AG08395 (cell line): Measurements from ENCODE around the gene ZFYVE9.

Experiments
- DNase-seq: peaks from one replicate; pipeline ENCODE4 v3.0.0; 2012; ENCODE audit warnings: mixed read lengths, low spot score

Gene ZFYVE9

DNA sequence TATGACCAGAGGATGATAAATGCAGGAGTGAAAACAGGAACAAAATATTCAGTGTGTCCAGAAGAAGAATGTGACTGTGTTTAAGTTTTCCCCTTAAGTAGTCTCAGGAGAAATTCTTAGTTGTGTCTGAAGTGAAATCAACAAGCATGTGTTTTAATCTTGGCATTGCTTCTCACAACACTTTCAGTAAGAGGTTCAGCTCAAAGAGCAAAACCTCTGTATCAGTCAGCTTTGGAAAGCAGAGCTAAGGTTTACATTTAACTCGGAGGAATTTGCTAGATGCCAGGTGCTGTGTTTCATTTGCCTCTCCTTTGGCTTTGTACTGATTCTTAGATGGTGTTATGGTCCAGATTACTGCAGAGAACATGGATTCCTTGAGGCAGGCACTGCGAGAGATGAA is 195.6 kb downstream of the ZFYVE9 start:
- no peak for DNase-seq

DNA sequence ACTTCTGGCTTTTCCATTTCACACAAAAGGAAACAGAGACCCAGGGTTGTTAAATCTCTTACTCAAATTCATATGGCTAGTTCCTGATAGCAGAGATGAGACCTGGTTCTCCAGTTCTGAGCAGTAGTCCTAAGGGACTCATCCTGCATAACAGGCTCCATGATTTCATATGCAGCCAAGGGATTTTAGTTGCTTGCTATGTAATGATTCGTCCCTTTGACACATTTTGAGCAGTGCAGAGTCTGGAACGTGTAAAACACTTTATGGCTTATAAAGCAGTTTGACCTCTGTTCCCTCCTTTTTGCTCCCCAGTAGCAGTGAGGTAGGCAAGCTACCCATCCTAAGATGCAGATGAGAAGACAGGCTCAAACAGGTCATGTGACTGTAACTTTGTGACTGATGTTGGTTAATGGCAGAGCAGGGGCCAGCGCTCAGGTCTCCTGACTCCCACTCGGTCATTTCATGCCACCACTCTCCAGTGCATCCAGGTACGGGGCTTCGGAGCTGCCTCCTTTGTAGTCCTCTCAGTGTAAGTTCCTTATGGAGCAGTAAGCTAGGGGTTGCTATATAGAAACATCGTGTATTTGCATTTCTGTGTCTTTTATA is 199.9 kb downstream of the ZFYVE9 start:
- DNase-seq, result no peak

DNA sequence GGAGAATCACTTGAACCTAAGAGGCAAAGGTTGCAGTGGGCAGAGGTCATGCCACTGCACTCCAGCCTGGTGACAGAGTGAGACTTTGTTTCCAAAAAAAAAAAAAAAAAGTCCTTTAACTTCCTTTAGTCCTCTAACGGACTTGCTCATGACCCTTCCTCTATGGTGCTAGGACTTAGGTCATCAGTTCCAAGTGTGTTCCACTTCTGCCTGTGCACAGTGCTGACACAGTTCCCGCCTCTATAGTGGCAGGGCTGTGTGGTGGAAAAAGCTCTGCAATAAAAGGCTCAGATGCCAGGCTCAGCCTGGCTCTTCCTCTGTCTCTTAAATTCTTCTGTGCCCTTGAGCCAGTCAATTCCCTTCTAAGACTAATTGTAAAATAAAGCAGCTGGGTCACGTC is 202.1 kb downstream of the ZFYVE9 start:
- DNase-seq, result no peak

DNA sequence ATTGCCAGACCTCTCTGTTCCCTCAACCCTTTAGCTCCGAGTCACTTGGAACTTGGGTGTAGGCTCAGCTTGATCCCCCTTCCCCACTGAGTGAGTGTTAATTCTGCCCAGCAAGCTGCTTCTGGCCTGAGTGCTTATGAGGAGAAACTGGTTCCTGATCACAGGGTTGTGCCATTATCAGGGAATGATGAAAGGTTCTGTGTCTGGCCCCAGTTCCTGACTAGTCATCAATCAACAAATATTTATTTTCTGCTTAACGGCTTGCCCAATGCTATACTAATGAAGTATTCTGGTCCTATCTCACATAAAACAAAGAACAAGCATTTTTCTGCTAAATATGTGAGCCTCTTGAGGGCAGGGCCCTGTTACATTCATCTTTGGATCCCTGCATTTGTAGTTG is 203.4 kb downstream of the ZFYVE9 start:
- no peak for DNase-seq

DNA sequence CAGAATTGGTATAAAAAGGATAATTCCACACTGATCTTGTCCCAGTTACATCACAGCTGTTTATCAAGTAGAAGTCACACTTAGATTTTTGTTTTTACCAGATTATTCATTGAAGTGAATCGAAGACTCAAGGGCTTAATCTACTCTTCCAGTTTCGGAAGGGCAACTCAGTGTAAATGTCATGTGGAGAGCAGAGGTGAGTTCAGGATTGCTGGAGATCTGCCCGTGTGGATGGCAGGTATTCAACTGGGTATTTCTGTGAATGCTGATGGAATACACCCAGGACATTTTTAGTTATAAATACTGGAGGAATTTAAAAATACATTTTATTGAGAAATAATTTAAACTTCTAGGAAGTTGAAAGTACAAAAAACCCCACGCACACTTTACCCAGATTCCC is 204.8 kb downstream of the ZFYVE9 start:
- DNase-seq, result no peak

DNA sequence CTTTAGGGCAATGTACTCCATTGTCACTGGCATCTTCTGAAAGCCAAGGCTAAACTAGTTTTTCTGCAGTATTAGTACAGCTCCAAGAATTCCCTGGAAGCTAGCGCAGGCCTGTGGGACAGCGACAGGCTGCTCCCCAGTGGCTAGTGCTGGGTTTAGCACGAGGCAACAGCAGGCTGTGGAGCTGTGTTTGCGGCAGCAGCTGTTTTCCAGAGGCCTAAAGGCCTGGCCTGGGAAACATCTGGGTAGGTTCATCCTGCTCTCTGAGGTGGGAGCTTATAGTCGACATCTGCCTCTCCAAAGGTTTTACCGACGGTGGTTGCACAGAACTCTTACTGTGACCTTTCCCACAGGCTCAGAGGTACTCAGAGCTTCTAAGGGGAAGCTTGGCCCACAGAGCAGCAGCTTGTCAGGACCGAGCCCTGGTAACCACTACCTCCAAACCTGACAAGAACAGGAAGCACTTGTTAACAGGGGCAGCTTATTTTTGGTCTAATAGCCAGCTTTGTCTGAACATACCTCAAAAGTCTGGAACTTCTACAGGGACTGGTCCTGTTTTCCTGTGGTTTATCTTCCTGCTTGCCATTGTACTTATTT is 206.9 kb downstream of the ZFYVE9 start:
- DNase-seq, result peak; percentile 49

DNA sequence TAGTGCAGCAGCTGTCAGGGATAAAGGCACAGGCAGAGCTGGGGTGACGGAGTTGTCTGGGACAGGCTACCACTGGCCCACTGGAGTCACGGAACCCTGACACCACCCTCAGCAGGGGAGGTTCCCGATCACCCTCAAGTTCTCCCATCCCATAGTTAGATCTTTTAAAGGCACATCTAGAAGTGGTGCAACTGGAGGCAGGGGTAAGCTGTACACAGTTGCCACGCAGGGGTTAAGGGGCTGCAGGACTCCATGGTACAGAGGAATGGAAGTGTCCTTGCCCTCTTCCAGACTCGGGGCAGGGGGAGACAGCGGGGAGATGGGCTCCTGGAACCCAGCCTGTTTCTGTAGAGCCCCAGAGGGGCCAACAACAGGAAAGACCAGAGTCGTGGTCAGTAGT is 210.8 kb downstream of the ZFYVE9 start:
- DNase-seq, result no peak

DNA sequence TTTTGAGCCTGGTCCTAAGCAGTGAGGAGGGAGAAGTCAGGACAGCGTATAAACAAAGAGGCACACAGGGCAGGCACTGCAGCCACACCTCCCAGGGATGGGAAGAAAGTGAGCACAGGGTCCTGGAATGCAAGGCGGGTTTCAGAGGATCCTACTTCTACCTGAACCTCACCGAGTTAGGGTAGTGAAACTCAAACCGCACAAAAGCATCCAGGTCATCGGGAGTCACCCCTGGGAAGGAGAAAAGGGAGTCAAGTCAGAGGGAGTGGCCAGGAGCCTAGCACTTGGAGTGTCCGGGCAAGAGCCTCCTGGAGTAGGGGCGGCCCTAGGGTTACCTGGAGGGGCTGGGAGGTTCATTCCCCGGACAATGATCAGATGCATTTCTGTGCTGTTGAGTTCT is 213.5 kb downstream of the ZFYVE9 start:
- DNase-seq, result no peak

DNA sequence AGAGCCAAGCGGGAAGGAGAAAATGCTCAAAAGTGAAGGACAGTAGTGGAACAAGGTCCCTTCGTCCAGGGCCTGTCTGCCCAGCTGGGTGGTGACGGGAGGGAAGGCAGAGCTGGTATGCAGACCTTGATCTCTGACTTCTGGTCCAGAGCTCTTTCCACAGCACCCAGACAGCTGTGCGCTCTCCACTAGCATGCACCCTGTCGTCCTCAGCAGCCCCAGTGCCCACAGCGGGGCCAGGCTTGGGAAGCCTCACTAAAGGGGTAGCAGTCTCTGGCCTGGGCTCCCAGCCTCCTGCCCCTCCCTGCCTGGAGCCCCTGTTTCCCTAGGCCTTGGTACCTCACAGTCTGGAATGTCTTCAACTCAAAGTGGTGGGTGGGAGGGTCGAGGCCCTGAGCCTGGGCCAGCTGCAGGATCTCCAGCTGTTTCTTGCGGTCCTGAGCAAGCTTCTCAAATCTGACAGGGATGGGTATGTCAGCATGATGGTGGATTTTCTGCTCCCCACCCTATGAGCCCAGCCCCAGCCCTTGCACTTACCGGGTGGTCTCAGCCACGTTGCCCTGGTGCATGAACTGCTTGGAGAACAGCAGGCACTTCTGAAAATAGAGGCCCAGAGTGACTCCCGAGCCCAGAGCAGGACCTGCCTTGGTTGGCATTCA is 214.1 kb downstream of the ZFYVE9 start:
- no peak for DNase-seq

DNA sequence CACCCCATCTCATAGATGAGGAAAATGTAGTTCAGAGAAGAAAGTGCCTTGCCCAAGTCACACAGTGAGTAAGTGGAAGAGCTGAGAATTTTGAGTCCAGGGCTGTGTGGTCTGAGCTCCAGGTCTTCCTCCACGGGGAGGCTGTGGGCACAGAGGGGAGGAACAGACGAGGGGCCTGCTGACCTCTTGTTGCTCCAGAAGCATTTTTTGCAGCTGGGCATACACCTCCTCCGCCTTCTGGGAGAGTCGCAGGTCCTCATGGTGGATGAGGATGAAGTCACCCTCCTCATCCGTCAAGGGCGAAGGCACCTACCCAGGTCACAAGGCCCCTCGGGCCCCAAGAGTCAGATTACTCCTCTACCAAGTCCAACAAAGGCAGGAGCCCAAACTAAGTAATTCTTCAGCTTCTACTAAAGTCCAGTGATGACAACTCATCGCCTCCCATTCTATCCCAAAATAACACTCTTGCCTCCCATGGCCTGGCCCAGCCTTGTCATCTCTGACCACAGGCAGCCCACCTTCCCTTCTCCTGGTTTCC is 215.0 kb downstream of the ZFYVE9 start:
- DNase-seq, result no peak

DNA sequence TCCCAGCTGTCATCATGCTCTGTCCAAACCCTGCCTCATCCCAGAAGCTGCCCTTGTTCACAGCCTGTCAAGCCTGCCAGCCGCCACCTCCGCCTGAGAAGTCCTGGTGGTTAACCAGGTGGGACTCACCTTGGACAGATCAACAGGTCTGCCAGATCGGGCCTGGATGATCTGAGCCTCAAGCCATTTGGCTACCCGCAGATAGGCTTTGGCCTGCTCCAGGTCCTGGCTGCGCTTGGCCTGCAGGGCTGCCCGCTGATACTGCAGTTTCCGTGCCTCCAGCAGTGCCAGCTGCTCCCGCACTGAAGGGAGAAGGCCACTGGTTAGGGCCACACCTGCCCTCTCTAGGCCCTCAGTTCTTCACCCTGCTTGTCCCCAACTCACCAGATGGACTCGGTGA is 215.5 kb downstream of the ZFYVE9 start:
- DNase-seq, result no peak

DNA sequence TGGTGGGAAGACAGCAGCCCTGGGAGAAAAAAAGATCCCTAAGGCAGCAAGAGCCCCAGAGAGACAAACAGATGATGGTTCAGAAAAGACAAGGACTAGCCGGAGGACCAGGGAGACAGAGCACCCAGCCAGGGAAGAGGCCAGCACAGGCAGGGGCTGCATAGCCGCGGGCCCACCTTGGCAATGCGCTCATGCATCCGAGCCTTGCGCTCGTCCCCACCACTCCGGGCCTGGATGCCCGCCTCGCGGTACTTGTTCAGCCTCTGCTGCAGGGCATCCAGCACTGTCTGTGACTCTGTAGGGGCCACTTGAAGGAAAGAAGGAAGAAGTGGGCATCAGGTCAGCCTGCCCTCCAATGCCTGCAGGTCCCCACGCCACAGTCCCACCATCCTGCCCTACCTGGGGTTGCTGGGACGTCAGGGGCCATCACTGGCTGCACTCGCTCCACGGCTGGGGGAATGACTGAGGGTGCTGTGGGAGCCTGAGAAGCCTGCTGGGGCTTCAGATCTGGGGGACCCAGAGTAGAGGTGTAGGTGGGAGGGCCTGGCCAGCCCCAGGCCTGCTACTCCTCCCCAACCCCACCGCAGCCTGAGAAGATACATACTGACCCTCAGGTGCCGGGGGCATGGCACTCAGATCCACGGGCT is 217.1 kb downstream of the ZFYVE9 start:
- no peak for DNase-seq

DNA sequence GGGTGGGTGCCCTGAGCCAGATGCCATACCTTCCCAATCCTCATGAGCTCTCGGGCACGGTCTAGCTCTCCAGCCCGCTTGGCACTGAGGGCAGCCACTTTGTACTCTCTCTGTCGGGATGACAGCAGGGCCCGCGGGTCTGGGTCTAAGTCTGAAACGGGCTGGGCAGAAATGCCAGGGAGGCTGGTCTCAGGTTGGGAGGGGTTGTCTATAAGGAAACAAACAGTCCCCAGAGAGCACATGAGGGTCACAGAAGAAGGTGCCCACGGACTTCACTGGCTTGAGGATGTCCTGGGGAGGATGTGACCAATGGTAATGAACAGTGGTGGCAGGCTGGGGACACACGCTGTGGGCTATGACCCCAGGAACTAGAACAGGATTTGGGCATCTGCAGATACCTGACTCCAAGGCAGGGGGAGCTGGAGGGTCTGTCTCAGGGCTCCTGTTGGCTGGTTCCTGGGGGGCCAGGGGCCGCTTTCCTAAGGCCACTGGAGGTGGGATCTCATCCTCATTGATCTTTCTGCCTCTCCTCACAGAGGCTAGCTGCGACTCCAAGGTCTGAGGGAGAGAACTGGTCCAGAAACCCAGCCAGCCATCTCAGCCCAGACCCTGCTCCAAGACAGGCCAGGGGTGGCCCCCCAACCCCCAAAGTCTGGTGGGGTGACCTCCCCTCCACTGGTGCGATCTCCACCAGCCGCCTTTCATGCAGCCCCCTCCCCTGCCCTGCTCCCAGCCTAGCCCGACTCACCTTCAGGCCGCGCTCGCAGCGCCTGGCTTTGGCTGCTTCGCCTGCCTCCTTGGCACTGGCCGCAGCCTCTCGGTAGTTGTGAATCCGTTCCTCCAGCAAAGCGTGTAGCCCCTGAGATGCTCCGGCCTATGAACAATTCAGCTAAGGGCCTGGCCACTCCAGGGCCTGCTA is 218.0 kb downstream of the ZFYVE9 start:
- DNase-seq, result no peak

DNA sequence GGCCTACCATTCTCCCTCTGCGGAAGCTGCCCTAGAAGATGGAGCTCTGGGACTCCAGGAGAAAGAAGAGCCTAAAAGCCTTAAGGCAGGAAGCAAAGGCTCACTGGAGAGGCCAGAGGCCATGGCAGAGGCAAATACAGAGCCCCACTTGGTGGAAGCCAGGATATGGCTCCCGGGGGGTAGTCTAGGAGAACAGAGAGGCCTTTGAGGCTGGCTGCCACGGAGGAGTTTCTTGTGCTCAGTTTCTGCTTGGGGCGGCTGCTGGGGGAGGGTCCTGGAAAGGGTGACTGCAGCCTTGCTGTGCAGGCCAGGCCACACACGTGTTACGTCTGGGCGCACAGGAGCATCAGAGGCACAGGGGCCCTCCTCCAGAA is 218.7 kb downstream of the ZFYVE9 start:
- no peak for DNase-seq

DNA sequence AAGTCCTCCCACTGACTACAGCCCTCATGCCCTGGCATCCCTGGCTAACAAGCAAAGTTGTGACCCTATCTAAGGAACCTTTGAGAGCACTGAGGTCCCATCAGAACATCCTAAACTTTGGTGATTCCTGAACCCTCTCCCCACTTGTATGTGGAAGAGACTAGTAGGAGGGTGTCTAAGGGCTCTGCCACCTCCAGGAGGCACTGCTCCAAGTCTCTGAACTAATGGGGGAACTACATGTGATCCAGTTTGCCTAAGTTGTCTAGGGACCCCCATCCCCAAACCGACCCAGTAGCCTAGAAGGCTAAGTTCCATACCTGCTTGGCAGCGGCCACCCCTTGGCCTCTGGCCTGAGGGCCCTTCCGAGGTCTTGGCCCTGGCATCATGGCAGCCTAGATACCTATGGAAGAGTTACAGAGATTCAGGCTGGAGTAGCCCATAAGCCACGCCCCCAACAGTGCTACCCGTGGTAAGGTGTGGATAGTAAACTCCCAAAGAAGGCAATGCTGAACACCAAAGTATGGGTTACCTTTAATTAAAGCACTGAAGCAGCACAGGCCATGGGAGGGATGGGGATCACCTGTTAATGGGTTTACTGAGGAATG is 222.4 kb downstream of the ZFYVE9 start:
- DNase-seq, result no peak

DNA sequence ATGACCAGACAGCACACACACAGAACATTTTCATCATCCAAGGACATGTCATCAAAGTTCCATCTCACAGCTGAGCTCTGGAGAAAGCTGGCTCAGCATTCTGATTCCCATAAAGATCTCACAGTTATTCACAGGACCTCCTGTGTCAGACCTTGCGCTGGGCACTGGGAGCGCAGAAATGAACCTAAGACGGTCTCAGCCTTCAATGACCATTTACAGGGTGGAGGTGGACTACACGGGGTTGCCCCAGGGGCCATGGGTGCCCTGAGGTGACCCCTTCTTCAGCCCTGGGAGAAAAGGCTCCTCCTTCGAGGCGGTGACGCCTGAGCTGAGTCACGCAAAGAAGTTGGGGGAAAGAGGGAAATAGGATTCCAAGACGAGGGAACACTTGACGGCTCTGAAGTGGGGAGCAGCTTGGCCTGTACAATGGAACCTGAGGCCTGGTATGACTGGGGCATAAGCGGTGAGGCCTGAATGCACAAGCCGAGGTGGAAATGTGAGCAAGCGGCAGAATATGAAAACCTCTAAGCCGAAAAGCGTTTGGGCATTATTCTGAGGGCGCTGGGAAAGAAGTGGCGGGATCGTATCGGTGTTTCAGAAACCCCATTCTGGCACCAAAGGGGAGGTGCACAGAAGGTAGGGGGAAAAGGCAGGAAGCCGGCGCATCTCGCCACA is 223.3 kb downstream of the ZFYVE9 start:
- peak; percentile 76 for DNase-seq

DNA sequence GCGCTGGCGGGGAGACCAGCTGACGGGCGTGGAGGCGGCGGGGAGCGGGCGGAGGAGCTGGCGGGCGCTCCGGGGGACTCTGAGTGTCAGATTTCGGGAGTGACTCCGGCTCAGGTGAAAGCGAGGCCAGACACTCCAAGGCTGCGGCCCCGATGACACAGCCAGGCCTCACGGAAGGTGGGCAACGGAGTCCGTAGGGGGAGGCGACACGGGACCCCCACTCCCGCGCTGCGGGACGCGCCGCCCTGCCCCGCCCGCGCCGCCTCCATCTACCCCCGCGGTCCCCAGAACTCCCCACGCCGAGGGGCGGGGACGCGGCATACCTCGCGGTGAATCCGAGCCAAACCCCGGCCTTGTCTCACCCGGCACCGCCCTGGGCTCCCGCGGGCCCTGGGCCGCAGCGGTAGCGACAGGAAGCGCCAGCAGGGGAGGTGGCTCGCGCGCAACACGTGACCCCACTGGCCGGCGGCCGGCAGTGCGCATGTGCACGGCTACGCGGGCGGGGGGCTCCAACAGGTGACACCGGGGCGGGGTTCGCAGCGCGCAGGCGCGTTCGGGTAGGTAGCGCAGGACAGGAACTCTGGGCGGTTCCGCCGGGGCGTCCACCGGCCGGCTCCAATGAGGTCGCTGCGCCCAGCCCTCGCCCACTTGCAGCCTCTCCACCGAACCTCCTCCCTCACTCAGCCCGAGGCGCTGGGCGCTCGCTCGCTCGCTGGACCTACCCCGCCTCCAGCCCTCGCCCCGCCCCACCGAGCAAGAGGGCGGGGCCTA is 224.0 kb downstream of the ZFYVE9 start, which contains the start of gene CC2D1B:
Gene CC2D1B (minus strand): TSS at position 460 of the 771 bp plus-strand sequence. CDS start 1,585 bp downstream, outside the sequence.
- peak; percentile 99 for DNase-seq

DNA sequence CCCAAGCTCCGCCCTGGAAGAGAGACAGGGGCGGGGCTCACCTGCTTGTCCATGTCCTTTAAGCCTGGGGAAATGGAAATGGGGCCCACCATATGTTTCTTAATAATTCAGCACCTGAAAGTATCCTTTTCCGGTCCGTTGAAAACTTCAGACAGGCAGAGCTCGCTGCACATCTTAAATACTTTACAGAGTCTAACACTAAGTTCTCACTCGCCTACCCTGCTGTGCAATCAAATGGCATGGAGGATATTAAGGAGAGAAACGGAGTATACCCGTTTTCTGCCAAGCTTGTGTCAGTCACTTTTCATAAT is 224.6 kb downstream of the ZFYVE9 start:
- DNase-seq, result no peak

DNA sequence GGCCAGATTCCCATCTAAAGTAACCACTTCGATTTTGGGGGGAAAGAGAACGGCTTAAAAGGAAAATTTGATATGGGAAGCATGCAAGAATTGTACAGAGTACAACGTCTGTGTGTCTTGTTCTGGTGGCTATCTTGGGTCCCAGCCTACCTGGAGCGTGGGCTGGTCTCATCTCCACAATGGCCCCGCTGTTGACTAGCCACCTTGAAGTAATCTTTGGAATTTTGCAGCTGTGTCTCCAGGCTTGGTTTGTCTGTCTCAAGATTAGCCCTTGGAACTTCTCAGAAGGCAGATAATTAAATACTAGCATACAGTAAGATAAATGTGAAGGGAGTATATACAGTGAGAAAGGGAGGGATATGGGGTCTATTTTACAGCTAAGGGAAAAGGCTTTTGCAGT is 225.4 kb downstream of the ZFYVE9 start:
- DNase-seq, result no peak
